ENCODE data around the gene MBNL2.

Gene MBNL2

DNA sequence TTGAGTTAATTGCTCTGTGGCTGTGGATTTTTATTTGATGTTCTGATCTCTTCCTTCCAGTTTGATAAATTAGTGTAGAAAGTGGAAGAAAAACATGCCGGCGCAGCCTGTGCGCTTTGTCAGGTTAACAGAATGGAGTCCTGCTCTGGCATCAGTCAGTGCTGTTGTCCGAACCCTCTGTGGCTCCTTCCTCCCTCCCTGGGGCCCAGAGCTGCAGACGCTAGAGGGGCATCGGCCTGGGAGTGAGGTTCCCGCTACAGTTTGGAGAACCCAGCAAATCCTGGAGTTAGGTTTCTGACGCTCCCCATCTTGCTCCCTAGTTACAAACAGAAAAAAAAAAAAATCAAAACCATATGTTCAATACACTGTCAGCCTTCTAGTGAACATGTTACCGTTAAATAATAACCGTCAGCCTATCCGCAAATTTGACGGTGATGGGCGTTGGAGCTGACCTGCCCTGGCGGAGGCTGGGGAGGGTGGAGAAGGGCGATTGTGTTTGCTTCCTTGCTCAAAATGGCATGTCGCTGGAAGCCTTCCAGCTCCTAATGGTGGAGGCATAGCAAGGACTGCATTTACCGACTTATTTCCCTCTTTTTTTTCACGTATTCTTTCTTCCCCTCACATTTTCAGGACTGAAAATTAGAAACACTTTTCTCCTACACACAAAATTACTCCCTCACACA is 13.6 kb downstream of the MBNL2 start:
- DNase-seq: no peak

DNA sequence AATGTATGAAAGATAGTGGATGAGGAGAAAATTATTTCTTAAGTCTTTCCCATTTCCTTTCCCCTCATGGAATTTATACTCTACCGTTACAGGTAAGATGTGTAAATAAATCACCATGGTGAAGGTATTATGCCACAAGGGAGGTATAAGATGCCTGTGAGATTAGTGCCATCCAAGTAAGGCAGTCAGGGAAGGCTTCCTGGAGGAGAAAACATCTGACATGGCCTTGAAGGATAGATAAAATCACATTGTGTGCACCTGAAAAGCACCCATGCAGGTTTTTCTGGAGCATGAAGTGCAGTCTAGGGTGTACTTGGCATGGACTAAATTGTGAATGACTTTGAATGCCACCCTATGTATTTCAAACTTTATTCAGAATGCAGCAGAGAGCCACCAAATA is 15.3 kb downstream of the MBNL2 start:
- DNase-seq: no peak

- no peak for DNase-seq
Measured at GRCh38 chr13:97238432-97238831, 16.3 kb downstream of the MBNL2 start.

DNA sequence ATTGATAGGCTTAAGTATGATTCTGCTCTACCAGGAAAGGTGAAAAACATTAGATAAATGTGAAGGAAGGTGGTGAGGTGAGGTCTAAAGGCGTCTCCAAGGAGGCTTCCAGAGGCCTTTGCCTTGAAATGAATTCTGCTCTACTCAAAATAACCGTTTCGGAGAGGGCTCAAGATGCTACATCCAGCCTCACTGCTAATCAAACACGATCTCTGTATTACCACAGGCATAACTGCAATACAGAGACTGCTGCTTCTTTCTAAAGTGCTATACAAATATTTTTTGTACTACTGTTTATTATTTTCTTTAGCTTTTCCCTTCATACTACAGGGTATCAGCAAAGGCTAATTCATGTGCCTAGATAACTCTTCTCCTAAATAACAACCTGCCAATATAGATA is 16.8 kb downstream of the MBNL2 start:
- DNase-seq: no peak

DNA sequence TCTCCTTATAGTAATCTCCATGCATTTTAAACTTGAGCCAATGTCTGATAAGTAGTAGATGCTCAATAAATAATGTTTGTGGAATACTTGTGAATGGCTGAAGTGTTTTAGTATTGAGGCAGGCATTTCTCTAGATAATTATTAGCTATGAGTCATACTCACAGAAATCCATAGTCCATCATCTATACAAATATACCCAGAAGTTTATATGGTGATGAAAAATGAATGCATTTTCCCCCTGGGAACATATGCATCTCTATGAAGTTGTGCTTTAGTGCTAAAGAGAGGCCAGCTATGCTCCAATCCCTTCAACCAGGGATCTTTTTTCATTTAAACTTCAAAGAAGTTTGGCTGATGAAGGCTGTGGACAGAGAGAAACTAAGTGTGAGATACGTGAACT is 17.2 kb downstream of the MBNL2 start:
- no peak for DNase-seq

DNA sequence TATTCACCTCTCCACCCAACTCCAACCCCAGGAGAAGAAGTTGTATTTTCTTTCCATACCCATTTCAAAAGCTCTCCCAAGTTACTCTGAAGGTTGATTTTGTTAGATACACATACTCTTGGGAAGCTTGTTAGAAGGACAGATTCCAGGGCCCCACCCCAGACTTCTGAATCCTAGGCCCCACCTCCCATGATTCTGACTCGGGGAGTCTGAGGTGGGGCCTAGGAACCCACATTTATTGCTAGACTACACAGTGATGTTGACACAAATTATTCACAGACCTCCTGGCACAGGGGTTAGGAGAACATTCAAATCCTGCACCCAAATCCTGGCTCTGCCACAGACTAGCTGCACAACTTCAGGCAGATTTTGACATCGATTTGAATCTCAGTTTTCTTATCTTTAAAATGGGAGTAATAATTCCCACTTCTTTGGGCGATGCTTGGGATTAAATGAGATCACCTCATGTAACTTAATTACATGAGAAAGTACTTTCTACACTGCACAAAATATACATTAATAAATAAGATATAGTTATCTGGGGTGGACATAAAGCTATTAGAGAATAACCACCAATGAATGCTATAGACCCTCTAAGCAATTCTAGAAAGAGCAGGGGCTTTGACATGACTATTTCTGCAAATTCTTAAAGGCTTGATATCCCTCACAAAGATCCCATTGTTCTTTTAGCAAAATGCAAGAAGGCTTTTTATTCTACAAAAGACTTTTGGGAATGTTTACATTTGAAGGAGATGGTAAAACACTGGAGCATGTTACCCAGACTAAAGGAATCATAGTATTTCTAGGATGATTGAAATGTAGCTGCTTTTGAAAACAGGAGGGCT is 18.0 kb downstream of the MBNL2 start:
- no peak for DNase-seq

- no peak for DNase-seq
Measured at GRCh38 chr13:97240788-97241734, 18.9 kb downstream of the MBNL2 start.

- no peak for DNase-seq
Measured at GRCh38 chr13:97241761-97242160, 19.6 kb downstream of the MBNL2 start.

DNA sequence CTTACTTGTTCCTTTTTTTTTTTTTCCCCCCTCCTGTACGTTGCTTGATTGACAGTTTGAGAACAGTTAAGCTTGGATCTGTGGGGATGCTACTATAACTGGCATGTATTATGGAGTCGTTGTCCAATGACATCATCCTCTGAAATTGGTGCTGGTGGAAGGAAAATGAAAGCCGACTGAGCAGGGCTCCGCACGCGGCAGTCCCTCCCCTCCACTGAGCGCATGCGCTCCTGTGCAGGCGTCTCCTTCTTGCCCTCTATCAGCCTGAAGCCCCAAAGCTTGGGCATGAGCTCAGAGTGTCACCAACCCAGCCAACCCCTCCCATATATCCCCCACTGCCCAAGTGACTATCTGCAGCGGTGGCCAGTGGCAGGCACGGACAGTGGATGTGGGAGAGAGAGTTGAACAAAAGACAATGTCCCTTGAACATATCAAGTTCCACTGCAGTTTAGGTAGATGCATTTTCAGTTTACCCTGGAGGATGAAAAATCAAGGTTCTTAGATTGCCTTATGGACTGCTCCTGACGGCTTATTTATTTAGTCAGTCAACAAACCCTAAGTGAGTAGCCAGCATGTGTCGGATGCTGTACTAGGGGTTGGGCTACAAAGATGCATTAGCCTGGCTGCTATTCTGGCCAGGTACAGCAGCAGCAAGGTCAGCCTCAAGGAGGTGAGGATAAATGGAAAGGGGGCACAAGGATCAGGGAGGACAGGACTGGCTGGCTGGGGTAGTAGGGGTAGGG is 20.8 kb downstream of the MBNL2 start:
- DNase-seq: no peak

DNA sequence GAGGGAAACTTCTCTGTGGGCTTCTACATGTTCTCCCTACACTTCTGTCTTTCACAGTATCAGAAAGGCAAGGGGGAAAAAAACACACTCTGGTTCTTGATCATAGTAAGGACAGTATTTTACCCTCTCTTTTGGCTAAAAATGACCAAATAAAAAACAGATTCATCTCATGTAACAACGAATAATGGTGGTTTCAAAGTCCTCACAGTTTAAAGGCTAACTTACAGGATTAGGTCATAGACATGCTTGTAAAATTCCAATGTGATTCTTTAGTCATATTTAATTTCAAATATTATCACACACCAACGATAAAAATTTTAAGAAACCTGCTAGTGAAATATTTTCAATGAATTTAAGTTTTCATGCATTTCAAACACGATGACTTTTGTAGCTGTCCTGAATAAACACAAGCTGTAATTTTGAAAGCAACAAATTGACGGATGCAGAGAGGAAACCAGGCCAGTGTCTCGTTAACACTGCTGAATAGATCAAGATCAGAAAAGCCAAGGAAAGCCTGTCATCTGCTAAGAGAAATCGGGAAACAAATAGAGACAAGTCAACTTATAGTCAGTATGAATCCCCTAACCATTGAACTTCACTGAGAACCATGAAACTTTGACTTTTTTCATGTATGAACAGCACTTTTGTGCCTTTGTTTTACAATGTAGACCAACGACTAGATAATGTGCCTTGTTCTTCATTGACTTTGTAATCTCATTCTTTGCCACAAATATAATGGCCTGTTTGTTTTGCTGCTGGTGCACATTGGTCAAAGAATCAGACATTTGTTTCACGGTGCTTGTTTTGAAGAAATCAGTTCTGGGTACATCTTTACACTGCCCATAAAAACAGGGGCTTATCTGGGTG is 22.0 kb downstream of the MBNL2 start:
- no peak for DNase-seq

DNA sequence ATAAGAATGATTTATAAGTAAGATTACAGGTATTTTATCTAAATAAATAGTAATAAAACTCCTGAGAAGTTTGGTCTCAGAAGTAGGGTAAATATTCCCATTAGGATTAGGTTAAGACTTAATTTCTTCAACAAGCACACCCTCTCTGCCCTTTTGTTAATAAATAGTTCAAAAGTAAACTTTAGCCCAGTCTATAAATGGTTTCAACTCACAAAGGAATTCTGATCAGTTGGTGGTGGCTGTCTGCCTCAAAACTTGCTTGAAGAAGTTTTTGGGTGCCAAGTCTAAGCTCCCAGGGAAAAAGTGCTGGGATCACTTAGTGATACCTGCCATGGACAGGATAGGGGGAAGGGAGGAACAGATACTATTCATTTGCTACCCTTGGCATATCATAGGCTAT is 22.9 kb downstream of the MBNL2 start:
- no peak for DNase-seq

DNA sequence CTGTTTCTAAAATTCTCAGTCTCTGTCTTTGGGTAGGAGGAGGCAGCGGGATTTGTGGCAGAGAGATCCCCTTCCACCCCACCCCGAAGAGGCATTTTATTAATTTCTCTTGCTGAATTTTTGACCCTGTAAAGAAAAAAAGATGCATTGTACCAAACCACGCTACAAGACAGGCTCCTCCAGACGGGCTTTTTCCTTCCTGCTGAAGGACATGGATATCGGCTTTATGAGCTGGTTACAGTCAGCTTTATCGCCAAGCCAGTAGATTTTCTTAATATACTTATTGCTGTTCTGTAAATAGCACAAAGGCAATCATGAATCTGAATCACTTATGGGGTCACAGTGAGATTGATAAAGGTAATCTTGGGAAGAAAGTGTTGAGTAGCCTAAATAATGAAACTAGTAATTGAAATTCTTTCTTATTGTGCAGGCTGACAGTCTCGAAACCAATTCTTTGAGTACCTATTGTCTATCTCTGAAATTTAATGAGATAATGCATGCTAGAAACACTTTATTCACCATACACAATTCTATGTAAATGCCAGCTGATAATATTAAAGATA is 24.5 kb downstream of the MBNL2 start:
- no peak for DNase-seq

DNA sequence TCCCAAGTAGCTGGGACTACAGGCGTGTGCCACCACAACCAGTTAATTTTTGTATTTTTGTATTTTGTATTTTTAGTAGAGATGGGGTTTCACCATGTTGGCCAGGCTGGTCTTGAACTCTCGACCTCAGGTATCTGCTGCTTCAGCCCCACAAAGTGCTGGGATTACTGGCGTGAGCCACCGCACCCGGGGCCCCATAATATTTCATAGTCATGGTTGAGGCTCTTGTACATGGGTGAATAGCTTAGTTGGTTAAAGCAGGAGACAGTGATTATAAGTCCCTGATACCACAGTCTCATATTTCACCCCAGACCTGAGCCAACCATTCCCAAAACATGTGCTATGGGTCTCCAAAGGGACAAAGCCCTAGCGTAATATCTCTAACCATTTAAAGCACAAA is 26.1 kb downstream of the MBNL2 start:
- no peak for DNase-seq

DNA sequence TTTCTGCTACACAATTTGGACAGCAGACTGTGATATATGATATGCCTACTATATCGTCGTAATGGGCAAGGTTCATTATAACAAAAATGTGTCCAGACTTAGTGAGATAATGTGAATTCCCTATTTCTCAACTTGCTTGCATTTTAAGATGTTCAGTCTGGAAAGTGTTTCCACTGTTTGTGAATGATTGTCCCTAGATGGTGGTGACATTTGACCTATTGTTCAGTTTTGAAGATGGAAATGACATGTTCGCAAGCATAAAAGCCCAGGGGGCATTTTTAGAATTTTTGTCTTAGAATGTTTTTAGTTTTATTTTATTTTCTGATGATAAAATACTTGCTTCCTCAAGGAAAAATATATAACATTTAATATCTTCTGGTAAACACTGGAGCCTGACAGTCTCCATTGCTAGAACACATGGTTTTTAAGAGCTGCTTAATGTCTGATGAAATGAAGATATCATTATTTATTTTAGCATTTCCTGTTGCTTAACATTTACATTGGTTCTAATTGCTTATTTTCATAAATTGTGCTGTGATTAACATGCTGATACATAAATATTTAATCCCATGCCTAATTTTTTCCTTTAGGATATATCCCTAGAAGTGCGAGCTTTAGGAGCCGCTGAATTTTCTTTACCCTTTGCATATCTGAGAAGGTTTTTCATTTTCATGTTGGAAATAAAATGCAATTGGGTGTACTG is 27.1 kb downstream of the MBNL2 start:
- DNase-seq: no peak

DNA sequence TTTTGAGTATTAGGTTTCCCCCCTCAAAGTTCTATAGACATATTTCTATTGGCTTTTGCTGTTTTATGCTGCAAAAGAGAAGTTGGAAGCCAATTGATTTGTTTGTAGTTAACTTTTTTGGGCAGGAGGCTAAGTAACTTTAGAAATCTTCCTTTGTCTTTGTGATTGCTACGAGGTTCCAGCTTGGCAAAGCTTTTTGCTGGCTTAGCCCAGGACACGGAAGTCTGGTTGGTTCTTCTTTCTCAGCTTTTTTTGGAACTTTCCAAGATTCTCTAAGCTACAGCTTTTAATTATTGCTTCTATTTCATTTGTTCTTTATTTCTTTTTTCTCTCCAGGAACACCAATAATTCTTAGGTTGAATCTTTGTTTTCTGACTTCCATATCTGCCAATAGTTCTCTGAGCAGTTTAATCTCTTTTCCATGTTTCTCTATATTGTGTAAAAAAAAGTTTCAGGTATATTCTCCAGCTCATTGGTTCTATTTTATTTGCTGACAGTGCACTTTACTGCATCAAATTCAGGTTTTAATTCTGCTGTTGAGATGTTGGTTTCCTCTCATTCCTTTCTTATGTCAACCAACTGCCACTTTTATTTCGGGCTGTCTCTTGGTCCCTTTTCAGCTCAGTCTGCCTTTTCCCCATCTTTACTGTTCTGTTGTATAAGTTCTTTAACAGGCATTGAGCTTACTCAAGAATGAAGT is 27.8 kb downstream of the MBNL2 start:
- no peak for DNase-seq

- no peak for DNase-seq
Measured at GRCh38 chr13:97250560-97250959, 28.4 kb downstream of the MBNL2 start.

DNA sequence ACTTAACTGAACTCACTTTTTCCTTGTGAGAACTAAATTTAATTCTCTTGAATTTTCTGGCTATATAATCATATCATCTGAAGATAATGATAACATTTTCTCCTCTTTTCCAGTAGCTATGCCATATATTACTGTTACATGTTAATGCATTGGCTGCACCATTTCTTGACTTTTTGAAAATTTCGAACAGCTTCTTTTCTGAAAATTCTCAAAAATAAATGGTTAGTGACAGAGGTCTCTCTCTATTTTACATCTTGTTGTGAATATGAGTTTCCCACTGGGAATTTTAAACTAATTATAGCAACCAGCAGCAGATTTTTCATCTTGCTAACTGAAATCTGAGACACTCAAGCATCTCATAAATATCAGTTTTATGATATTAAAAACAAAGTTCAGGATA is 30.6 kb downstream of the MBNL2 start:
- no peak for DNase-seq

DNA sequence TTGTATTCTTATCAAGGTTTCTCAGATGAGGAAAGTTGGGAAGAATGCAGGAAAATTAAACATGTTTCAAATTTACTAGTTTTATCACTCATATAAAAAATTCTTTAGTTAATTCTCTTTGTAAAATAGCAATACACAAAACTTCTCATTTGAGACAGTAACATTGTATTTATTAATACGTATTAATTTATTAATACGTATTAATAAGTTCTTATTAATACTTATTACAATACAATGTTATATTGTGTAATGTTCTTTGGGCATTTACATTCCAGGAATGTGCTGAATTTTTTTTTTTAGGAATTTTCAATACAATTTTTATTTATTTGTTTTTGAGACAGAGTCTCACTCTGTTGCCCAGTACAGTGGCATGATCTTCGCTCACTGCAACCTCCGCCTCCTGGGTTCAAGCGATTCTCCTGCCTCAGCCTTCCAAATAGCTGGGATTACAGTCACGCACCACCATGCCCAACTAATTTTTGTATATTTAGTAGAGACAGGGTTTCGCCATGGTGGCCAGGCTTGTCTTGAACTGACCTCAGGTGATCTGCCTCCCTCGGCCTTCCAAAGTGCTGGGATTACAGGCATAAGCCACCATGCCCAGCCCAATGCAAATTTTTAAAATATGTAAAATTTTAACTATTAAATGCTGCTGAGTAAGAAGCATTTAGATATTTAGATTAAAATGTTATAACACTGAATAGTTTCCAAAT is 31.6 kb downstream of the MBNL2 start:
- no peak for DNase-seq

GRCh38 chr13:97254816-97255215 is 32.7 kb downstream of the MBNL2 start:
- DNase-seq: no peak

All from right hindlimb (tissue), 1 donor.